HEK293T (cell line): ENCODE data around the gene VMP1.

ENCODE experiments used
- BHLHE40 ChIP-seq: fragments of 450-650 bp; IDR thresholded peaks from 2 replicates; pipeline ENCODE4 v1.6.1; 2016; ENCODE audit warnings: mild to moderate bottlenecking, moderate library complexity, borderline replicate concordance
- ELF4 ChIP-seq: fragments of 450-650 bp; IDR thresholded peaks from 2 replicates; pipeline ENCODE4 v1.6.1; 2017; ENCODE audit warnings: antibody characterized with exemption
- FOXA1 ChIP-seq: fragments of 450-650 bp; IDR thresholded peaks from 2 replicates; pipeline ENCODE4 v1.6.1; 2016; ENCODE audit warnings: mild to moderate bottlenecking
- FOXK2 ChIP-seq: fragments of 450-650 bp; IDR thresholded peaks from 2 replicates; pipeline ENCODE4 v1.6.1; 2016; ENCODE audit warnings: mild to moderate bottlenecking
- FOXM1 ChIP-seq: fragments of 450-650 bp; IDR thresholded peaks from 2 replicates; pipeline ENCODE4 v1.6.1; 2017; ENCODE audit warnings: mild to moderate bottlenecking, borderline replicate concordance
- HDGF ChIP-seq: fragments of 450-650 bp; IDR thresholded peaks from 2 replicates; pipeline ENCODE4 v1.6.1; 2017; ENCODE audit warnings: antibody characterized with exemption, borderline replicate concordance
- SP1 ChIP-seq: fragments of 450-650 bp; IDR thresholded peaks from 2 replicates; pipeline ENCODE4 v1.6.1; 2017
- ZNF384 ChIP-seq: fragments of 450-650 bp; IDR thresholded peaks from 2 replicates; pipeline ENCODE4 v1.6.1; 2016
- TF ChIP-seq, protein P1 (sequence below): fragments of 450-650 bp; IDR thresholded peaks from 2 replicates; pipeline ENCODE4 v1.6.1; 2016

DNA sequence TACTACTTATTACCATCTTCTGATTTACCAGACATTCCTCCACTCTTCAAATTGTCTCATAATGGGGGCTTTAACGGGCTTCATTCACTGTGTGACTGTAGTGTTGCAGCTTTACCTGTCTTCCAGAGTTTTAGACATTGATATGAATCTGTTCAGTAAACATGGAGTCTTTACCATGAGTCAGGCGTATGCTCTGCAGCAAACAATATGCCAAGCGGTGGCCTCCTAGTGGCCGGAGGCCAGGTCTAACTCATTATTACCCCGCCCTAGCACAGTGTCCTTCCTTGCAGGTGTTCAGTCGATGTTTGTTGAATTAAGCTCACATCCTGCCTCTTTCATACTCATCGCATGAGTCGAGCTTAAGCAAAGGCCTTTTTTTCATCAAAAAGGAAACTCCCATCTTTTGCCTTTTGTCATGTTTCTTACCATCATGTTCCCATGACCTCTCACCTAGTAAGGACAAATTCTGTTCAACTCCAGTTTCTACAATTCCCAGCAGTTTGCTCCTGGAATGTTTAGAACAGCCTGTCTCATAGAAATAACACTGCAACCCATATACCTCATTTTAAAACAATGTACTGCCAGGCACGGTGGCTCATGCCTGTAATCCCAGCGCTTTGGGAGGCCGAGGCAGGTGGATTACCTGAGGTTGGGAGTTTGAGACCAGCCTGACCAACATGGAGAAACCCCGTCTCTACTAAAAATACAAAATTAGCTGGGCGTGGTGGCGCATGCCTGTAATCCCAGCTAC lies 145.9 kb downstream of the VMP1 start:
- TF ChIP-seq HDGF, result no peak
- no peak for TF ChIP-seq FOXM1
- TF ChIP-seq, protein P1, sequence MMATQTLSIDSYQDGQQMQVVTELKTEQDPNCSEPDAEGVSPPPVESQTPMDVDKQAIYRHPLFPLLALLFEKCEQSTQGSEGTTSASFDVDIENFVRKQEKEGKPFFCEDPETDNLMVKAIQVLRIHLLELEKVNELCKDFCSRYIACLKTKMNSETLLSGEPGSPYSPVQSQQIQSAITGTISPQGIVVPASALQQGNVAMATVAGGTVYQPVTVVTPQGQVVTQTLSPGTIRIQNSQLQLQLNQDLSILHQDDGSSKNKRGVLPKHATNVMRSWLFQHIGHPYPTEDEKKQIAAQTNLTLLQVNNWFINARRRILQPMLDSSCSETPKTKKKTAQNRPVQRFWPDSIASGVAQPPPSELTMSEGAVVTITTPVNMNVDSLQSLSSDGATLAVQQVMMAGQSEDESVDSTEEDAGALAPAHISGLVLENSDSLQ, result no peak
- TF ChIP-seq SP1, result no peak
- TF ChIP-seq BHLHE40, result no peak
- TF ChIP-seq FOXA1, result no peak
- no peak for TF ChIP-seq FOXK2
- TF ChIP-seq ZNF384, result no peak
- no peak for TF ChIP-seq ELF4
